HG03025 (cell line): ENCODE data around the gene UNC45A.

Experiments used
- ATAC-seq: cut with Tn5 transposase; IDR thresholded peaks from one replicate; pipeline ENCODE4 v1.9.1; 2021; ENCODE audit warnings: mild to moderate bottlenecking, moderate library complexity; ENCODE audit not compliant: unreplicated experiment, low FRiP score

UNC45A gene

GRCh38 chr15:90994059-90994416 is 59.0 kb downstream of the UNC45A start:
- peak; percentile 26 for ATAC-seq

- peak; percentile 95 for ATAC-seq
These were observed 59.6 kb downstream of the UNC45A start, which contains the start of gene PRC1 for GRCh38 chr15:90994417-90995311. PRC1 (minus strand) TSS chr15:90994535; CDS start chr15:90994417, 118 bp downstream.

DNA sequence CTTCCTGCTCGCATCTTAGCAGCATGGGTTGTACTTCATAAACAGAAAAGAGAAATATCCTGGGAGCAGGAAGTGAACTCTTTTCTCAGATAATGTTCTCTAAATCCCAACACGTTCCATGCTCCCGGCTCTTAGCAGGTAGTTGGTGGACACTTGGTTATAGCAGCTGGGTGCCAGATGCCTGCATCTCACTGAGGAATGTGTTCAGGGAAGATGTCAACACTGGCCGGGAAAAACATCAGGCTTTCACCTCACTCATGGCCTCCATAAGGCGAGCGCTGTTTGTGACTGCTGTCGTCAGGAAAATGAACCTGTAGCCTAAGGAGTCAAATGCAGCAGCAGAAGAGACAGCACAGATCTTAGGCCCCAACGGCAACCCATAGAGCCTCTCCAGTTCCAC is 63.7 kb downstream of the UNC45A start:
- ATAC-seq: no peak

DNA sequence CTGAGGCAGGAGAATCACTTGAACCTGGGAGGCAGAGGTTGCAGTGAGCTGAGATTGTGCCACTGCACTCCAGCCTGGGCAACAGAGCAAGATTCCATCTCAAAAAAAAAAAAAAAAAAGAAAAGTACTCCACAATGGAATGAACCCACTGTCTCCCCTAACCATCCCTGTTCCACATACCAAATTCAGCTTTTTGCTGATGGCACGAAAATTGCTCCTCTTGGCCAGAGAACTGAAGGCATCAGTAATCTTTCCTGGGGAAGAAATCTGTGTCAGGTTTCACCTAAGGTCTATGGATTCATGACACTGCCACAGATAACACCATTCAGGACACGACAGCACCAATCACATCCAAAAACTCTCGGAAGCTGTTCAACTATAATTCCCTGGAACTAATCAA is 66.1 kb downstream of the UNC45A start:
- ATAC-seq: no peak
